K562 (cell line): ENCODE data around the gene ZNF740. TPM values are rescaled to one million over a fixed set of nuclear protein-coding genes. Genes with fewer than 3 reads are reported as not detected.

Experiments used
- CTCF ChIP-seq, 3 experiments: IDR thresholded peaks in 2 of 3; conservative IDR thresholded peaks in 1 of 3; 2 replicates each; pipeline ENCODE4 v1.5.1; 2011 to 2012; ENCODE audit warnings: low read length in 3 of 3, mild to moderate bottlenecking in 3 of 3, control low read depth in 2 of 3, improper control_type of control experiment in 1 of 3, inconsistent platforms in 1 of 3, low read depth in 1 of 3, mixed read lengths in 1 of 3, moderate library complexity in 1 of 3; ENCODE audit not compliant: insufficient read depth in 2 of 3
- ETS2 ChIP-seq: IDR thresholded peaks from 2 replicates; pipeline ENCODE4 v1.6.1; 2016; ENCODE audit warnings: borderline replicate concordance, missing genetic modification characterization, mild to moderate bottlenecking, moderate library complexity, missing compliant biosample characterization; ENCODE audit not compliant: poor library complexity, severe bottlenecking
- GATAD2A ChIP-seq: fragments of 450-650 bp; IDR thresholded peaks from 2 replicates; pipeline ENCODE4 v1.6.1; 2017
- NR0B1 ChIP-seq: fragments of 450-650 bp; IDR thresholded peaks from one replicate; pipeline ENCODE4 v1.6.1; 2018; ENCODE audit warnings: mild to moderate bottlenecking, moderate library complexity; ENCODE audit not compliant: partially characterized antibody
- RBBP5 ChIP-seq: fragments of 200-600 bp; sonication (generic); IDR thresholded peaks from 2 replicates; pipeline ENCODE4 v1.6.1; 2012; ENCODE audit warnings: borderline replicate concordance, mild to moderate bottlenecking, low read length, control low read depth, inconsistent platforms; ENCODE audit not compliant: insufficient read depth, poor library complexity, severe bottlenecking
- TAF9B ChIP-seq: fragments of 450-650 bp; IDR thresholded peaks from 2 replicates; pipeline ENCODE4 v1.6.1; 2018; ENCODE audit warnings: mild to moderate bottlenecking; ENCODE audit not compliant: partially characterized antibody
- TFAP4 ChIP-seq: sonication (generic); formaldehyde crosslinking; IDR thresholded peaks from 2 replicates; pipeline ENCODE4 v1.8.0; 2022; ENCODE audit warnings: missing genetic modification reagents, mild to moderate bottlenecking, moderate library complexity, borderline replicate concordance
- ZNF217 ChIP-seq: sonication (generic); formaldehyde crosslinking; IDR thresholded peaks from 2 replicates; pipeline ENCODE4 v1.8.0; 2022; ENCODE audit warnings: mild to moderate bottlenecking, missing genetic modification reagents
- ZNF507 ChIP-seq: conservative IDR thresholded peaks from 2 replicates; pipeline ENCODE4 v1.6.1; 2017; ENCODE audit warnings: missing genetic modification characterization, missing compliant biosample characterization
- ZNF586 ChIP-seq: fragments of 450-650 bp; formaldehyde crosslinking; conservative IDR thresholded peaks from 2 replicates; pipeline ENCODE4 v1.4.0; 2020; ENCODE audit warnings: mild to moderate bottlenecking, moderate library complexity
- polyA plus RNA-seq, 8 experiments: library from polyadenylated mRNA; depleted of rRNA in 4 of 8; stranded (reverse) in 5 of 8; unstranded in 3 of 8; fragments of >200 nt; fragmentation: Nextera tagmentation in 2 of 8; fragmentation: Illumina TruSeq in 1 of 8; extraction: Ambion mirVana in 2 of 8; extraction: Trizol in 1 of 8; gene quantifications; 2 replicates each; pipeline versions ENCODE4 v1.2.1 to v1.2.3, GENCODE V29; 2011 to 2014; ENCODE audit warnings: inconsistent platforms in 1 of 8, missing spikeins in 1 of 8
- total RNA-seq, 7 experiments: library from RNA; depleted of rRNA in 6 of 7; stranded (reverse); fragments of >200 nt in 6 of 7; fragmentation: Illumina TruSeq in 2 of 7; extraction: Trizol in 2 of 7; gene quantifications; 2 replicates each; pipeline versions ENCODE4 v1.2.1 to v1.2.3, GENCODE V29; 2011 to 2021; ENCODE audit warnings: low replicate concordance in 1 of 7

The ZNF740 gene
- total and polyA plus RNA-seq, 9 of the 15 experiments (the other 6 are each of a cell fraction or from before 2014, with no cell fraction given), result 0.57 to 46.4 (median 18.6) TPM

GRCh38 chr12:53224061-53224896 lies 43.8 kb downstream of the ZNF740 start (continued):
- TF ChIP-seq TFAP4, result no peak
- no peak for TF ChIP-seq NR0B1
- TF ChIP-seq CTCF (IDR thresholded peaks at IDR 0.05 in 2 of 3, conservative IDR thresholded peaks at IDR 0.05 in 1 of 3; ENCODE audit: insufficient read depth in 2 of 3, low read depth in 1 of 3, low read length in 3 of 3), result peak; percentile 18 to 35 (median 26); a peak in 3 of 6 replicates
- TF ChIP-seq ZNF217 (CRISPR knock-in tag), result no peak
- TF ChIP-seq TAF9B, result no peak
- no peak for TF ChIP-seq GATAD2A
- no peak for TF ChIP-seq ZNF586 (CRISPR knock-in tag)
- TF ChIP-seq ZNF507 (tag), result no peak
- no peak for TF ChIP-seq RBBP5
- no peak for TF ChIP-seq ETS2 (tag)
- TF ChIP-seq, all 486 proteins: peak for 6
